ENCODE measurements around the gene TP53RK. TPM values are rescaled to one million over a fixed set of nuclear protein-coding genes. Genes with fewer than 3 reads are reported as not detected.

TP53RK gene
- total RNA-seq, 1 experiment from 2014 or later, result 45.4 TPM

DNA sequence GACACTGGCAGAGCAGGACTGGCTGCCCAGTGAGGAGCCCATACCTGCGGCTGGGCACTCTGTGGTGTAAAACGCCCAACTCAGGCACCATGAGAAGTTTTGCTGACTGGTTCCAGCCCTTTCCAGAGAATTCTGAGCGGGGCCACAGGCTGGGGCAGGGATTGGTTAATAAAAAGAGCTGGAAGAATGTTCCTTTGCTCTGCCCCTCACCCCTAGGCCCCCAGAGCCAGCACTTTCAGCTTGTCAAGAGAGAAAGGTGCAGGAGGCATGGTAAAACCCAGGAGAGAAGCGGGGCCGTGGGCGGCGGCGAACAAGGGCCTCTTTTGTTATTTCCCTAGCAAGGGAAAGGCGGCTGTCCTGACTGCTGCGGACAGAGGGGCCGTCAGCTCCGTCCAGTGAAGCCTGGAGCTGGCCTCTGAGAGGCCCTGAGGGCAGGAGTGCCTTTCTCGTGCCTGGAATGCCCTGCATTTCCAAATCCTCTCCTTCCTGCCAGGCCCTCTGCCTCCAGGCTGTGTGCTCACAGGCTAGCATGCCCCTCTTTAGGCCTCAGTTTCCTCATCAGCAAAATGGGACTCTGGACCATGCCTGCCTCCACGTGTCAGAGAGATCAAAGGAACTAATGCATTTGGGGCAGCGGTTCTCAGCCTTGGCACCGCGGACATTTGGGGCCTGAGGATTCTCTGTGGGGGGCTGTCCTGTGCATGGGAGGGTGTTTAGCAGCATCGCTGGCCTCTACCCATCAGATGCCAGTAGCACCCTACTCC, 50.9 kb downstream of the TP53RK start:
- peaks cover 6% of the 10 kb centered on the region; the same call in 1 of the 2 replicates for H3K27me3 ChIP-seq
- peaks cover 5% of the 10 kb centered on the region for H3K4me1 ChIP-seq
- H3K36me3 ChIP-seq, result no peaks in the 10 kb centered on the region
- peak; percentile 66 to 75 for DNase-seq
- no peak overlapping the region for H3K27ac ChIP-seq
- no peak overlapping the region for H3K4me3 ChIP-seq
- no peaks in the 10 kb centered on the region for H3K9me3 ChIP-seq (replicated peaks)

- peaks cover 5% of the 10 kb centered on the region for H3K4me1 ChIP-seq
- no peaks in the 10 kb centered on the region for H3K9me3 ChIP-seq (replicated peaks)
- H3K27me3 ChIP-seq, result peaks cover 4% of the 10 kb centered on the region; the same call in 1 of the 2 replicates
- DNase-seq, result no peak
- no peak overlapping the region for H3K4me3 ChIP-seq
- no peaks in the 10 kb centered on the region for H3K36me3 ChIP-seq
- H3K27ac ChIP-seq, result no peak overlapping the region
Observed at GRCh38 chr20:46637427-46638133, 51.7 kb downstream of the TP53RK start.

DNA sequence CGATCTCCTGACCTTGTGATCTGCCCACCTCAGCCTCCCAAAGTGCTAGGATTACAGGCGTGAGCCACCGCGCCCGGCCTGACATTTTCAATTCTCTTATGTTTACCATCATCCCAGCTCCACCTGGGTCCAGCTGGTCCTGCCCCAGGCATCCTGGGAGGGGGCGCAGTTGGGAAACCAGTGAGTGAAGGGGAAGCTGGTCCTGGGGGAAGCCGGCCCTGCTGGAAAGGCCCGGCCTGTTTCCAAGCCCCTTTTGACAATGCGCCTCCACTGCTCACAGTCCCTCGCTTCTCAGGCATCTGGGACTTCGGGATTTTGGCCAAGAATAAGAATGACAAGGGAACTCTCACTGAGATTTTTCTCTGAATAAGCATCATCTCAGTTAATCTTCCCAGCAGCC, 52.2 kb downstream of the TP53RK start:
- H3K27ac ChIP-seq, result no peak overlapping the region
- H3K36me3 ChIP-seq, result no peaks in the 10 kb centered on the region
- H3K4me3 ChIP-seq, result no peak overlapping the region
- H3K9me3 ChIP-seq (replicated peaks), result no peaks in the 10 kb centered on the region
- H3K4me1 ChIP-seq, result peaks cover 3% of the 10 kb centered on the region
- no peak for DNase-seq
- peaks cover 4% of the 10 kb centered on the region; the same call in 1 of the 2 replicates for H3K27me3 ChIP-seq

DNA sequence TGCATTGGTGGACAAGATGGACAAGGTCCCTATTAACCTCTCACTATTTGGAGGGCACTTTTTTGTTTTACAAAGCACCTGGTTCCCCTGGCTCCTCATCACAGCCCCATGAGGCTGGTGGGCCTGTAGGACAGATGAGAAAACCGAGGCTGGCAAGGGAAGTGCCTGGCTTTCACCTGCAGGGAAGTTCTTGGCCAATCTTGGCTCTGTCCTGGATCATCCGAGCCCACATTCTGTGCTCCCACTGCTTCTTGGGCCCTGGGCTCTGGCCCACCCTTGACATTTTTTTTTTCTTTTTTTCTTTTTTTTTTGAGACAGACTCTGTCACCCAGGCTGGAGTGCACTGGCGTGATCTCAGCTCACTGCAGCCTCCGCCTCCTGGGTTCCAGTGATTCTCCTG, 52.7 kb downstream of the TP53RK start:
- no peak overlapping the region for H3K4me3 ChIP-seq
- no peaks in the 10 kb centered on the region for H3K9me3 ChIP-seq (replicated peaks)
- H3K27me3 ChIP-seq, result peaks cover under 1% of the 10 kb centered on the region; the same call in 1 of the 2 replicates
- H3K27ac ChIP-seq, result no peak overlapping the region
- no peak for DNase-seq
- no peaks in the 10 kb centered on the region for H3K4me1 ChIP-seq
- H3K36me3 ChIP-seq, result no peaks in the 10 kb centered on the region

GRCh38 chr20:46635514-46636136, 53.6 kb downstream of the TP53RK start:
- DNase-seq, result no peak
- H3K9me3 ChIP-seq (replicated peaks), result no peaks in the 10 kb centered on the region
- H3K4me3 ChIP-seq, result no peak overlapping the region
- no peaks in the 10 kb centered on the region for H3K36me3 ChIP-seq
- no peaks in the 10 kb centered on the region; the same call in 1 of the 2 replicates for H3K27me3 ChIP-seq
- no peak overlapping the region for H3K27ac ChIP-seq
- no peaks in the 10 kb centered on the region for H3K4me1 ChIP-seq

- Histone ChIP-seq H3K4me3 (no peak overlapping the region), H3K27me3 (no peaks in the 10 kb centered on the region; the same call in 1 of the 2 replicates), H3K9me3 (replicated peaks) (no peaks in the 10 kb centered on the region), H3K27ac (no peak overlapping the region), H3K36me3 (no peaks in the 10 kb centered on the region), H3K4me1 (no peaks in the 10 kb centered on the region)
- DNase-seq, result no peak
Observed at GRCh38 chr20:46634528-46634927, 54.7 kb downstream of the TP53RK start.

Other genes with a start within 250 kb of the TP53RK start
- 0.32 and 0.35 TPM in 2 replicates for gene ZNF334, start 175.9 kb downstream of the TP53RK start, total RNA-seq (2014; rRNA removed; shearing (Covaris generic))
- not detected in 2 replicates for gene OCSTAMP, start 138.8 kb downstream of the TP53RK start, total RNA-seq (2014; rRNA removed; shearing (Covaris generic))
- gene SLC13A3, start 38.0 kb downstream of the TP53RK start, total RNA-seq (2014; rRNA removed; shearing (Covaris generic)), result not detected in 2 replicates
- gene SLC2A10, start 20.2 kb upstream of the TP53RK start, total RNA-seq (2014; rRNA removed; shearing (Covaris generic)), result 4.6 and 5.1 TPM in 2 replicates
- gene EYA2, start 205.4 kb upstream of the TP53RK start, total RNA-seq (2014; rRNA removed; shearing (Covaris generic)), result 56.4 and 63.2 TPM in 2 replicates